Activated CD4-positive, alpha-beta memory T cell treated with anti-CD3 and anti-CD28 coated beads for 36 hours (primary cell): Measurements from ENCODE around the gene PRAC2. TPM values are rescaled to one million over a fixed set of nuclear protein-coding genes. Genes with fewer than 3 reads are reported as not detected.

Source experiments
- CTCF ChIA-PET: fragments of 350-600 bp; sonication (Branson Sonifier 250); formaldehyde crosslinking; loops from one replicate; lab custom pipeline; 2021; ENCODE audit warnings: antibody characterized with exemption, inconsistent platforms; lab: Charles Lee
- POLR2A ChIA-PET: fragments of 350-600 bp; sonication (Branson Sonifier 250); formaldehyde crosslinking; loops from one replicate; lab custom pipeline; 2021; ENCODE audit warnings: antibody characterized with exemption; lab: Charles Lee
- DNase-seq: peaks from one replicate; pipeline ENCODE4 v3.0.0-alpha.2; 2020
- H3K27ac Mint-ChIP-seq: one replicate; pipeline ENCODE4 v1.8.0; 2021; ENCODE audit warnings: mixed read lengths
- H3K27me3 Mint-ChIP-seq: one replicate; pipeline ENCODE4 v1.8.0; 2021; ENCODE audit warnings: mixed read lengths
- H3K36me3 Mint-ChIP-seq: one replicate; pipeline ENCODE4 v1.8.0; 2021; ENCODE audit warnings: mixed read lengths
- H3K4me1 Mint-ChIP-seq: one replicate; pipeline ENCODE4 v1.8.0; 2021; ENCODE audit warnings: low read depth, mixed read lengths
- H3K4me3 Mint-ChIP-seq: one replicate; pipeline ENCODE4 v1.8.0; 2021; ENCODE audit warnings: mild to moderate bottlenecking, mixed read lengths
- H3K9me3 Mint-ChIP-seq: one replicate; pipeline ENCODE4 v1.8.0; 2021; ENCODE audit warnings: mixed read lengths
- intact Hi-C: fragments of 100-400 bp; cut with micrococcal nuclease; formaldehyde crosslinking; loops from one replicate; pipeline ENCODE4 v1.15.1; 2023
- total RNA-seq, 2 experiments: library from RNA; stranded (reverse); gene quantifications; one replicate each; pipeline ENCODE4 v1.2.3, GENCODE V29; 2021

Gene PRAC2
- total RNA-seq, 2 experiments from 2014 or later: not detected

GRCh38 chr17:48728232-48729231, 5.5 kb downstream of the PRAC2 start, which contains the start of gene HOXB13:
HOXB13 (minus strand) TSS chr17:48728750; CDS start chr17:48728593, 157 bp downstream.
- Mint-ChIP-seq H3K4me1 (peaks cover 38% of the 10 kb centered on the region), H3K4me3 (peak within 1 kb of the TSS; percentile 31), H3K27ac (no peak within 1 kb of the TSS), H3K36me3 (no peaks in the 10 kb centered on the region), H3K9me3 (no peaks in the 10 kb centered on the region), H3K27me3 (peaks cover 89% of the 10 kb centered on the region)
- intact Hi-C loops: loop anchor here (10.0 kb wide), 2 partner anchors 66 to 266 kb away; partner anchors contain the start of gene IGF2BP1
- POLR2A ChIA-PET: interaction anchor here (1.0 kb wide), 1 partner anchor 22 kb away, joined by 3 read pairs; no protein-coding TSS in a partner anchor
- peak; percentile 54 for DNase-seq
- CTCF ChIA-PET: interaction anchor here (0.7 to 1.5 kb wide), 5 partner anchors 9 to 255 kb away, joined by 3 to 5 read pairs (median 4); no protein-coding TSS in a partner anchor

GRCh38 chr17:48729335-48730239, 6.6 kb downstream of the PRAC2 start:
- H3K4me3 Mint-ChIP-seq: no peak overlapping the region
- CTCF ChIA-PET: interaction anchor here (1.1 to 1.5 kb wide), 2 partner anchors 10 to 51 kb away, joined by 3 to 5 read pairs; no protein-coding TSS in a partner anchor
- peaks cover 89% of the 10 kb centered on the region for H3K27me3 Mint-ChIP-seq
- POLR2A ChIA-PET: interaction anchor here (1.0 kb wide), 1 partner anchor 21 kb away, joined by 3 read pairs; no protein-coding TSS in a partner anchor
- H3K9me3 Mint-ChIP-seq: no peaks in the 10 kb centered on the region
- no peak overlapping the region for H3K27ac Mint-ChIP-seq
- H3K4me1 Mint-ChIP-seq: peaks cover 34% of the 10 kb centered on the region
- intact Hi-C loops: loop anchor here (10.0 kb wide), 2 partner anchors 65 to 265 kb away; partner anchors contain the start of gene IGF2BP1
- DNase-seq: no peak
- H3K36me3 Mint-ChIP-seq: no peaks in the 10 kb centered on the region

GRCh38 chr17:48730240-48730550, 7.2 kb downstream of the PRAC2 start:
- H3K4me3 Mint-ChIP-seq: no peak overlapping the region
- CTCF ChIA-PET: no interaction called here
- peaks cover 89% of the 10 kb centered on the region for H3K27me3 Mint-ChIP-seq
- H3K36me3 Mint-ChIP-seq: no peaks in the 10 kb centered on the region
- POLR2A ChIA-PET: no interaction called here
- no peak for DNase-seq
- H3K9me3 Mint-ChIP-seq: no peaks in the 10 kb centered on the region
- peaks cover 29% of the 10 kb centered on the region for H3K4me1 Mint-ChIP-seq
- intact Hi-C loops: no loop called here
- H3K27ac Mint-ChIP-seq: no peak overlapping the region

DNA sequence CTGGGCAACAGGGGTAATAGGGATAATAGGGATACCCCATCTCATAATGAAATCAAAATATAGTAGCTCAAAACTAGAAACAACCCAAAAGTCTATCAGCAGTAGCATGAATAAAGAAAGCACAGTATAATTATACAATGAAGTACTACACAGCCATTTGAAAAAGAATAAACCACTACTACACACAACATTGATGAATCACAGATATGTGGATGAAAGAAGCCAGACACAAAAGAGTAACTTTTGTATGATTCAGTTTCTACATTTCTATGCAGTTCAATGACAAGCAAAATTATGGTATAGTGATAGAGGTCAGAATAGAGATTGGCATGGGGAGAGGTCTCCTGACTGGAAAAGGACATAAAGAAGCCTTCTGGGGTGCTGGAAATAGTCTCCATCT, 8.4 kb downstream of the PRAC2 start:
- Mint-ChIP-seq H3K9me3 (no peaks in the 10 kb centered on the region), H3K27ac (no peak overlapping the region), H3K36me3 (no peaks in the 10 kb centered on the region), H3K27me3 (peaks cover 89% of the 10 kb centered on the region), H3K4me1 (peaks cover 28% of the 10 kb centered on the region), H3K4me3 (no peak overlapping the region)
- ChIA-PET CTCF (no interaction called here), POLR2A (interaction anchor here (0.8 kb wide), 1 partner anchor 38 kb away, joined by 3 read pairs; no protein-coding TSS in a partner anchor)
- DNase-seq: no peak
- intact Hi-C loops: no loop called here

- intact Hi-C loops: no loop called here
- no peak for DNase-seq
- H3K36me3 Mint-ChIP-seq: no peaks in the 10 kb centered on the region
Measured at GRCh38 chr17:48732688-48733629, 10.0 kb downstream of the PRAC2 start.

DNA sequence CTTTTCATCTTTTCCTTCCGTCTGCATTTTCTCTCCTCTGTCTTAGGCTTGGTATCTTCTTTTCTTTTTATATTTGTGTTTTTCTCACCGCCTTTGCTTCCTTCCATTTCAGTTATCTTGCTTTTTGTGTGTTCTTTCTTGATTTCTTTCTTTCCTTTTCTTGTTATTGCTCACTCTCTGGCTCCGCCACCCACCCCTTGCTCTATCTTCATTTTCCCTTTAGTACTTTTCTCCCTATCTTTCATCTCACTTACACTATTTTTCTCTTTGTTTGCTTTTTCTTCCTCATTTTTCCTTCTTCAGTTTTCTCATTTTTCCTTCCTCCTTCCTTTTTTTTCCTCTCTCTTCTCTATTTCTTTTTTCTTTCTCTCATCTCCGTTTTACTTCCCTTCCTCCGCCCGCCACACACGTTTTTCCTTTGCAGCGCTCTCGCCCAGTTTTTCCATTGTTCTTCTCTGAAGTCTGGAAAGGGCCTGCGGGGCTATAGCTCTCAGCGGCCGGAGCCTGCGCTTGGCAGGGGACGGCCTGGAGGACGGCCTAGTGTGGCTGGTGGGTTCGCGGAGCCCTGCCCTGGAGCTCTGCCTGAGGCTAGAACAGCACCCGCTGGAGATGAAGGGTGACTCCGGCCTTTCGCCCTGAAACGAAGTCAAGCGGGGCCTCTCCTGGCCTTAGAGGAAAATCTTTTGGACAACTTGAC, 10.8 kb downstream of the PRAC2 start:
- DNase-seq: no peak
- Mint-ChIP-seq H3K4me1 (peaks cover 16% of the 10 kb centered on the region), H3K4me3 (no peak overlapping the region), H3K27me3 (peaks cover 88% of the 10 kb centered on the region), H3K27ac (no peak overlapping the region), H3K9me3 (no peaks in the 10 kb centered on the region), H3K36me3 (no peaks in the 10 kb centered on the region)
- CTCF ChIA-PET: interaction anchor here (0.7 to 3.2 kb wide), 2 partner anchors 10 to 55 kb away, joined by 3 to 24 read pairs; no protein-coding TSS in a partner anchor
- intact Hi-C loops: no loop called here
- POLR2A ChIA-PET: no interaction called here

More at GRCh38 chr17:48732688-48733629, 10.0 kb downstream of the PRAC2 start:
- Mint-ChIP-seq H3K9me3 (no peaks in the 10 kb centered on the region), H3K27ac (no peak overlapping the region), H3K4me3 (no peak overlapping the region), H3K27me3 (peaks cover 86% of the 10 kb centered on the region), H3K4me1 (peaks cover 23% of the 10 kb centered on the region)
- CTCF ChIA-PET: interaction anchor here (0.8 to 1.2 kb wide), 2 partner anchors 9 to 152 kb away, joined by 3 to 4 read pairs; no protein-coding TSS in a partner anchor
- POLR2A ChIA-PET: no interaction called here

DNA sequence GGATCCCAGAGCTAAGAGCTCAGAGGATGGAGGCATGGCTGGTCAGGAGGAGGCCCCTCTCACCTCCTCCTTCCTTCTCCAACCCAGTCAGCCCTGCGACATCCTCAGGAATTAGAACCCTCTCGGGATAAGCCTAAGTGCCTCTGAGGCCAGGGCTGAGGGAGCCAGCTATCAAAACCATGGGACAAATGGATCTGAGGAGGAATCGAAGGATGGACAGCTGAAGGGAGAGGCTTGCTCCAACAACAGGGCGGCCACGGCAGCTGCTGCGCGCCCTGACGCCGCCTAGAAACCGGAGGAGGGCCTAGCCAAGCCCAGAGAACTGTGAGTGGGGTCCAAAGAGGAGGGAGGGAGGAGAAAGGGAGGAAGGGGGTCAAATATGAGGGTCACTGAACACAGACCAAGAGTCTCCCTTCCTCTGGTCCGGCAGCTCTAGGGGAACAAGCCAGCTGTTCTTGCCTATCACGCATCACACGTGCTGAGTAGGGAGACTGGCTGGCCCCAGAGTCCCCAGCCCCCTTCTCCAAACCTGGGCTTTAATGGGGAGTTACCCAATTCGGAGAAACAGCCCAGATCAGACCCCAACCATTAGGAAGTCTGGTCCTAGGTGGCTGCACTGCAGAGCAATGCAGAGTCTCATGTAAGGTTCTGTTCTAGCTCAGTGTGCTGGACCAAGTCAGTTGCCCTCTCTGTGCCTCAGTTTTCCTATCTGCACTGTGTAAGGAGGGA, 11.5 kb downstream of the PRAC2 start:
- Mint-ChIP-seq H3K27ac (no peak overlapping the region), H3K27me3 (peaks cover 88% of the 10 kb centered on the region), H3K4me1 (peaks cover 20% of the 10 kb centered on the region), H3K4me3 (no peak overlapping the region), H3K9me3 (no peaks in the 10 kb centered on the region), H3K36me3 (no peaks in the 10 kb centered on the region)
- ChIA-PET POLR2A (no interaction called here), CTCF (interaction anchor here (0.7 to 3.2 kb wide), 2 partner anchors 10 to 56 kb away, joined by 3 to 24 read pairs; no protein-coding TSS in a partner anchor)
- intact Hi-C loops: no loop called here
- no peak for DNase-seq

DNA sequence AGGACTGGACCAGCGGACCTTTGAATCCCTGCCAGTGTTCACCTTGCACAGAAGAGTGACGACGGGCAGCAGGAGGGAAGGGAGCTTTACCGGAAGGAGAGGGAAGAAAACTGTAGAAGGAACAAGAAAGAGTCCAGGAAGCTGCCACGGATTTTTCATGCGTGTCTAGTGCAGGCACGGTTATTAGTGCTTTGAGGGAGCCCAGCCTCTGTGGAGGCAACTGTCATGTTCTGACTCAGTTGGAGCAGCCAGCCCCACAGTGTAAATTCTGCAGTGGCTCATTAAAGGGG, 12.0 kb downstream of the PRAC2 start:
- CTCF ChIA-PET: interaction anchor here (0.7 to 3.2 kb wide), 2 partner anchors 11 to 57 kb away, joined by 4 to 24 read pairs; no protein-coding TSS in a partner anchor
- Mint-ChIP-seq H3K27ac (no peak overlapping the region), H3K4me1 (peaks cover 20% of the 10 kb centered on the region), H3K9me3 (no peaks in the 10 kb centered on the region), H3K4me3 (no peak overlapping the region), H3K27me3 (peaks cover 88% of the 10 kb centered on the region), H3K36me3 (no peaks in the 10 kb centered on the region)
- POLR2A ChIA-PET: no interaction called here
- intact Hi-C loops: no loop called here
- no peak for DNase-seq

- no peak for DNase-seq
- ChIA-PET CTCF (interaction anchor here (1.2 to 2.5 kb wide), 7 partner anchors 12 to 119 kb away, joined by 3 to 10 read pairs (median 7); no protein-coding TSS in a partner anchor), POLR2A (no interaction called here)
- H3K9me3 Mint-ChIP-seq: no peaks in the 10 kb centered on the region
- H3K4me1 Mint-ChIP-seq: peaks cover 20% of the 10 kb centered on the region
- no peaks in the 10 kb centered on the region for H3K36me3 Mint-ChIP-seq
- peaks cover 86% of the 10 kb centered on the region for H3K27me3 Mint-ChIP-seq
- no peak overlapping the region for H3K4me3 Mint-ChIP-seq
- intact Hi-C loops: no loop called here
- H3K27ac Mint-ChIP-seq: no peak overlapping the region
Measured at GRCh38 chr17:48737330-48738043, 14.5 kb downstream of the PRAC2 start.
